Endothelial cell of umbilical vein (primary cell): Measurements from ENCODE around the gene CYP19A1. TPM values are rescaled to one million over a fixed set of nuclear protein-coding genes. Genes with fewer than 3 reads are reported as not detected.

Source experiments
- BruUV-seq: library from RNA; stranded (reverse); fragments of 400-500 nt; replicated peaks from 2 replicates; lab custom pipeline; 2021; lab: Mats Ljungman, UMichigan
- CTCF ChIA-PET: fragments of 300-600, 350-600 bp; sonication (Branson Sonifier 250); formaldehyde crosslinking; loops from one replicate; lab custom pipeline; 2021; ENCODE audit warnings: antibody characterized with exemption, inconsistent platforms; lab: Charles Lee
- POLR2A ChIA-PET: fragments of 300-600, 350-600 bp; sonication (Branson Sonifier 250); formaldehyde crosslinking; loops from one replicate; lab custom pipeline; 2021; ENCODE audit warnings: antibody characterized with exemption, inconsistent platforms; lab: Charles Lee
- DNase-seq: peaks from one replicate; pipeline ENCODE4 v3.0.0-alpha.2; 2011; ENCODE audit warnings: low read depth, low spot score
- FAIRE-seq: peaks from 2 replicates; lab custom pipeline; 2011; peaks lifted over from hg19 to GRCh38; lab: Jason Lieb, UNC
- H2AFZ ChIP-seq: 2 replicates; pipeline ENCODE4 v1.6.0; 2012; ENCODE audit warnings: low read depth, low read length, control low read depth, inconsistent platforms
- H3K27ac ChIP-seq: 2 replicates; pipeline ENCODE4 v1.5.1; 2011; ENCODE audit warnings: low read depth, mild to moderate bottlenecking, control low read depth, low read length, moderate library complexity; ENCODE audit not compliant: insufficient read depth
- H3K27me3 ChIP-seq, 2 experiments: 2 replicates each; pipeline versions ENCODE4 v1.6.0 to v1.6.1; 2011; ENCODE audit warnings: low read length in 2 of 2, mixed read lengths in 1 of 2; ENCODE audit not compliant: control insufficient read depth in 2 of 2, insufficient read depth in 2 of 2
- H3K36me3 ChIP-seq, 2 experiments: 2 replicates in 1 of 2; 3 replicates in 1 of 2; pipeline ENCODE4 v1.5.1; 2011; ENCODE audit warnings: low read length in 2 of 2, mild to moderate bottlenecking in 1 of 2, moderate library complexity in 1 of 2; ENCODE audit not compliant: control insufficient read depth in 2 of 2, insufficient read depth in 2 of 2; ENCODE audit errors: extremely low read depth in 1 of 2
- H3K4me1 ChIP-seq: 3 replicates; pipeline ENCODE4 v1.5.1; 2011; ENCODE audit warnings: mild to moderate bottlenecking, low read length; ENCODE audit not compliant: control insufficient read depth, insufficient read depth; ENCODE audit errors: extremely low read depth
- H3K4me2 ChIP-seq: 2 replicates; pipeline ENCODE4 v1.6.1; 2011; ENCODE audit warnings: low read length, control low read depth, mixed read lengths; ENCODE audit not compliant: insufficient read depth
- H3K4me3 ChIP-seq, 3 experiments: fragments of 200-600 bp in 1 of 3; sonication (generic), shearing (Covaris generic) in 1 of 3; replicated peaks in 1 of 3; 2 replicates each; pipeline ENCODE4 v1.5.1; 2011 to 2016; ENCODE audit warnings: control low read depth in 3 of 3, low read length in 3 of 3, mild to moderate bottlenecking in 2 of 3, inconsistent platforms in 1 of 3, low read depth in 1 of 3, moderate library complexity in 1 of 3; ENCODE audit not compliant: insufficient read depth in 1 of 3
- H3K79me2 ChIP-seq: 2 replicates; pipeline ENCODE4 v1.6.0; 2012; ENCODE audit warnings: low read length, inconsistent platforms; ENCODE audit not compliant: control insufficient read depth, insufficient read depth
- H3K9ac ChIP-seq: replicated peaks from 2 replicates; pipeline ENCODE3; 2011; ENCODE audit warnings: low read length, control low read depth; ENCODE audit not compliant: insufficient read depth; ENCODE audit errors: extremely low read depth
- H3K9me1 ChIP-seq: replicated peaks from 3 replicates; pipeline ENCODE4 v1.6.0; 2011; ENCODE audit warnings: mild to moderate bottlenecking, low read length; ENCODE audit not compliant: control insufficient read depth, insufficient read depth; ENCODE audit errors: extremely low read depth
- H3K9me3 ChIP-seq: replicated peaks from 2 replicates; pipeline ENCODE4 v1.5.1; 2012; ENCODE audit warnings: low read length, inconsistent platforms; ENCODE audit not compliant: control insufficient read depth, insufficient read depth
- H4K20me1 ChIP-seq: replicated peaks from 2 replicates; pipeline ENCODE3; 2011; ENCODE audit warnings: mild to moderate bottlenecking, low read length; ENCODE audit not compliant: control insufficient read depth, insufficient read depth; ENCODE audit errors: extremely low read depth
- EZH2 ChIP-seq: IDR thresholded peaks from 2 replicates; pipeline ENCODE4 v1.6.1; 2012; ENCODE audit warnings: borderline replicate concordance, low read depth, mild to moderate bottlenecking, moderate library complexity, low read length, inconsistent platforms; ENCODE audit not compliant: severe bottlenecking
- FOS ChIP-seq: IDR thresholded peaks from 2 replicates; pipeline ENCODE4 v1.6.1; 2011; ENCODE audit warnings: mild to moderate bottlenecking, low read length, moderate library complexity, borderline replicate concordance; ENCODE audit not compliant: insufficient read depth
- GATA2 ChIP-seq: IDR thresholded peaks from 2 replicates; pipeline ENCODE4 v1.7.0; 2011; ENCODE audit warnings: low read depth, mild to moderate bottlenecking, moderate library complexity, mixed read lengths, low read length; ENCODE audit not compliant: insufficient read length, insufficient read depth
- JUN ChIP-seq: IDR thresholded peaks from 2 replicates; pipeline ENCODE4 v1.6.1; 2011; ENCODE audit warnings: borderline replicate concordance, low read depth; ENCODE audit not compliant: insufficient read length, insufficient read depth
- MAX ChIP-seq: IDR thresholded peaks from 2 replicates; pipeline ENCODE4 v1.6.1; 2011; ENCODE audit not compliant: insufficient read depth, insufficient read length
- MYC ChIP-seq: IDR thresholded peaks from one replicate; pipeline ENCODE4 v1.6.1; 2011; ENCODE audit warnings: mild to moderate bottlenecking, low read depth, low read length
- POLR2A ChIP-seq: IDR thresholded peaks from 2 replicates; pipeline ENCODE4 v1.6.1; 2012; ENCODE audit warnings: low read depth, mild to moderate bottlenecking, control low read depth, low read length
- POLR2AphosphoS5 ChIP-seq: IDR thresholded peaks from 2 replicates; pipeline ENCODE4 v1.6.1; 2012; ENCODE audit warnings: low read depth, mild to moderate bottlenecking, control low read depth, low read length, moderate library complexity; ENCODE audit not compliant: insufficient read depth
- dilution Hi-C: fragments of 300-500 bp; cut with MboI; formaldehyde crosslinking; loops from one replicate; pipeline ENCODE4 v1.15.0; 2019; ENCODE audit warnings: low sequenced_read_pairs; ENCODE audit not compliant: extremely low pct_ligation_motif_present
- intact Hi-C: fragments of 100-400 bp; cut with micrococcal nuclease; formaldehyde crosslinking; loops from one replicate; pipeline ENCODE4 v1.10.0; 2022
- polyA plus RNA-seq, 4 experiments: library from polyadenylated mRNA; depleted of rRNA in 3 of 4; stranded (reverse) in 3 of 4; unstranded in 1 of 4; fragments of >200 nt; gene quantifications; 2 replicates each; pipeline versions ENCODE4 v1.2.1 to v1.2.3, GENCODE V29; 2011 to 2012; ENCODE audit warnings: missing spikeins in 1 of 4
- total RNA-seq: library from RNA; stranded (reverse); gene quantifications from 2 replicates; pipeline ENCODE4 v1.2.3, GENCODE V29; 2021
- TF ChIP-seq, protein P1 (sequence below), 2 donors: IDR thresholded peaks; 1 replicate in 1 of 2; 2 replicates in 1 of 2; pipeline ENCODE4 v1.5.1; 2011; ENCODE audit warnings: low read length in 2 of 2, mild to moderate bottlenecking in 2 of 2, moderate library complexity in 2 of 2, control low read depth in 1 of 2, inconsistent platforms in 1 of 2, low read depth in 1 of 2; ENCODE audit not compliant: insufficient read depth in 1 of 2; ENCODE audit errors: extremely low read depth in 1 of 2

The CYP19A1 gene
- total and polyA plus RNA-seq, 2 donors (not counting 3 experiments of a cell fraction or from before 2014, with no cell fraction given) = not detected

- no peak for FAIRE-seq
- no peaks in the 10 kb centered on the region for H4K20me1 ChIP-seq
- H3K36me3 ChIP-seq = no peaks in the 10 kb centered on the region
- no peak overlapping the region for H2AFZ ChIP-seq
- TF ChIP-seq MYC (no peak), GATA2 (no peak), JUN (no peak), MAX (no peak), POLR2AphosphoS5 (no peak), POLR2A (no peak), FOS (no peak), EZH2 (no peak)
- TF ChIP-seq, protein P1, sequence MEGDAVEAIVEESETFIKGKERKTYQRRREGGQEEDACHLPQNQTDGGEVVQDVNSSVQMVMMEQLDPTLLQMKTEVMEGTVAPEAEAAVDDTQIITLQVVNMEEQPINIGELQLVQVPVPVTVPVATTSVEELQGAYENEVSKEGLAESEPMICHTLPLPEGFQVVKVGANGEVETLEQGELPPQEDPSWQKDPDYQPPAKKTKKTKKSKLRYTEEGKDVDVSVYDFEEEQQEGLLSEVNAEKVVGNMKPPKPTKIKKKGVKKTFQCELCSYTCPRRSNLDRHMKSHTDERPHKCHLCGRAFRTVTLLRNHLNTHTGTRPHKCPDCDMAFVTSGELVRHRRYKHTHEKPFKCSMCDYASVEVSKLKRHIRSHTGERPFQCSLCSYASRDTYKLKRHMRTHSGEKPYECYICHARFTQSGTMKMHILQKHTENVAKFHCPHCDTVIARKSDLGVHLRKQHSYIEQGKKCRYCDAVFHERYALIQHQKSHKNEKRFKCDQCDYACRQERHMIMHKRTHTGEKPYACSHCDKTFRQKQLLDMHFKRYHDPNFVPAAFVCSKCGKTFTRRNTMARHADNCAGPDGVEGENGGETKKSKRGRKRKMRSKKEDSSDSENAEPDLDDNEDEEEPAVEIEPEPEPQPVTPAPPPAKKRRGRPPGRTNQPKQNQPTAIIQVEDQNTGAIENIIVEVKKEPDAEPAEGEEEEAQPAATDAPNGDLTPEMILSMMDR (IDR thresholded peaks at IDR 0.05; ENCODE audit: extremely low read depth in 1 of 2, insufficient read depth in 1 of 2, low read depth in 1 of 2, low read length in 2 of 2) = no peak
- no TSS peak for BruUV-seq
- dilution Hi-C loops (no loop called here), intact Hi-C loops (no loop called here)
- H3K79me2 ChIP-seq = no peaks in the 10 kb centered on the region
- H3K9me1 ChIP-seq = no peaks in the 10 kb centered on the region
- H3K4me1 ChIP-seq = no peaks in the 10 kb centered on the region
- CTCF ChIA-PET = interaction anchor here (1.3 to 1.9 kb wide), 2 partner anchors 10 to 11 kb away, joined by 5 to 6 read pairs; no protein-coding TSS in a partner anchor
- peaks cover 59 to 87% of the 10 kb centered on the region in 2 experiments for H3K27me3 ChIP-seq
- no peaks in the 10 kb centered on the region for H3K9me3 ChIP-seq
- no peak overlapping the region for H3K27ac ChIP-seq
- no peak for DNase-seq
- no peak overlapping the region for H3K4me2 ChIP-seq
- H3K4me3 ChIP-seq = no peak overlapping the region
- no peak overlapping the region for H3K9ac ChIP-seq
- POLR2A ChIA-PET = no interaction called here
Measured at GRCh38 chr15:51269496-51269895, 68.9 kb downstream of the CYP19A1 start.
